Smooth muscle cell (in vitro differentiated cells): ENCODE measurements around the gene HLA-DRA. TPM values are rescaled to one million over a fixed set of nuclear protein-coding genes. Genes with fewer than 3 reads are reported as not detected.

Experiments used
- DNase-seq: peaks from one replicate; lab custom pipeline; 2025; ENCODE audit not compliant: unreplicated experiment; lab: John Stamatoyannopoulos, UW
- H2AFZ ChIP-seq: fragments of 200-600 bp; sonication (generic); 2 replicates; pipeline ENCODE4 v1.6.0; 2016; ENCODE audit warnings: antibody characterized with exemption, low read depth, mild to moderate bottlenecking
- H3F3A ChIP-seq: fragments of 200-600 bp; sonication (generic); 2 replicates; pipeline ENCODE4 v1.6.0; 2017; ENCODE audit warnings: antibody characterized with exemption, low read depth
- H3K27ac ChIP-seq: fragments of 200-600 bp; sonication (generic); 2 replicates; pipeline ENCODE4 v1.5.1; 2016; ENCODE audit warnings: low read depth, mild to moderate bottlenecking
- H3K27me3 ChIP-seq: fragments of 200-600 bp; sonication (generic); 2 replicates; pipeline ENCODE4 v1.6.1; 2016; ENCODE audit warnings: low read depth, mild to moderate bottlenecking
- H3K36me3 ChIP-seq: fragments of 200-600 bp; sonication (generic); 2 replicates; pipeline ENCODE4 v1.5.1; 2016; ENCODE audit warnings: low read depth
- H3K4me1 ChIP-seq: fragments of 200-600 bp; sonication (generic); 2 replicates; pipeline ENCODE4 v1.5.1; 2016; ENCODE audit warnings: low read depth
- H3K4me2 ChIP-seq: fragments of 200-600 bp; sonication (generic); 2 replicates; pipeline ENCODE4 v1.6.0; 2016; ENCODE audit warnings: mild to moderate bottlenecking
- H3K4me3 ChIP-seq: fragments of 200-600 bp; sonication (generic); 2 replicates; pipeline ENCODE4 v1.5.1; 2016; ENCODE audit warnings: mild to moderate bottlenecking
- H3K79me2 ChIP-seq: fragments of 200-600 bp; sonication (generic); 2 replicates; pipeline ENCODE4 v1.6.0; 2016; ENCODE audit warnings: low read depth, mild to moderate bottlenecking
- H3K9ac ChIP-seq: fragments of 200-600 bp; sonication (generic); 2 replicates; pipeline ENCODE4 v1.6.0; 2016; ENCODE audit warnings: low read depth
- H3K9me3 ChIP-seq: fragments of 200-600 bp; sonication (generic); replicated peaks from 2 replicates; pipeline ENCODE4 v1.5.1; 2016; ENCODE audit warnings: low read depth
- H4K20me1 ChIP-seq: fragments of 200-600 bp; sonication (generic); 2 replicates; pipeline ENCODE4 v1.6.0; 2016; ENCODE audit warnings: low read depth
- WGBS: methylation state at CpG from one replicate; pipeline ENCODE4 v1.1.7; 2016; ENCODE audit warnings: low lambda C conversion rate; 5-methylcytosine and 5-hydroxymethylcytosine counted together
- polyA plus RNA-seq: library from polyadenylated mRNA; unstranded; fragments of >200 nt; fragmentation: Nextera tagmentation; extraction: Ambion mirVana; gene quantifications from 2 replicates; pipeline ENCODE4 v1.2.1, GENCODE V29; 2016
- total RNA-seq: library from RNA; depleted of rRNA; stranded (reverse); fragments of >200 nt; gene quantifications from 2 replicates; pipeline ENCODE4 v1.2.3, GENCODE V29; 2014
- TF ChIP-seq, protein P1 (sequence below): fragments of 200-600 bp; sonication (generic); IDR thresholded peaks from 2 replicates; pipeline ENCODE4 v1.5.1; 2017; ENCODE audit warnings: borderline replicate concordance, mild to moderate bottlenecking, antibody characterized with exemption; ENCODE audit not compliant: insufficient read depth, poor library complexity, severe bottlenecking

HLA-DRA gene
- total and polyA plus RNA-seq, 2 experiments from 2014 or later = not detected

DNA sequence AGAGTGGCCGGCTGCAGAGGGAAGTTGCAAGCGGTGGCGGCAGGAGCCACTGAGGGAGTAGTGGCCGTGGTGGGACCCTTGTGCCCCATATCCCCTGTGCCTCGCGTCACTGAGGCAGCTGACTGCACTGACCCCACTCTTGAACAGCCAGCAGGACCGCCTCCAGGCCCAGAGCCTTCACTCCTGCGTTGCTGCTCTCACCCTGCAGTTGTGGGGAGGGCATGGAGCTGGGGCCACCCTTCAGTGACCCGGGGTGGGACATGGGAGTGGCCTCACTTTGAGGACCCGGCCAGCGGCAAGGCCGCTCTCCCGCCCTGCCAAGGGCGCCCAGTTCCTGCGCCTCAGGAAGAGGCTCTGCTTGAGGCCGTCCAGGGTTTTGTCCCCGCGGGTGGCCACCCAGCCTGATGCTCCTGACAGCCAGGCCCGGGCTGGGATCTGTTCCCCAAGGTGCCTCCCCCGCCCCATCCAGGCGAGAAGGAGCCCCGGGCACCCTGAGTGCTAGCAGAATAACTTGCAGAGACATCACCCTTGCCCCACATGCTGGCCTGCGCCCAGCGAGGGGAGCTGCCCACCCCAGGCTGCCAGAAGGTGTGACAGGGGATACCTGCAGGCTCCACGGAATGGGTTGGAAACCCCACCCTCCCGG lies 44.4 kb downstream of the HLA-DRA start:
- Histone ChIP-seq H3K9ac (no peak overlapping the region), H3K4me1 (no peaks in the 10 kb centered on the region), H3K4me3 (no peak overlapping the region), H3K27me3 (no peaks in the 10 kb centered on the region), H4K20me1 (no peaks in the 10 kb centered on the region), H2AFZ (no peak overlapping the region), H3K79me2 (no peaks in the 10 kb centered on the region), H3F3A (no peaks in the 10 kb centered on the region), H3K27ac (no peak overlapping the region), H3K4me2 (no peak overlapping the region), H3K9me3 (no peaks in the 10 kb centered on the region), H3K36me3 (no peaks in the 10 kb centered on the region)
- TF ChIP-seq, protein P1, sequence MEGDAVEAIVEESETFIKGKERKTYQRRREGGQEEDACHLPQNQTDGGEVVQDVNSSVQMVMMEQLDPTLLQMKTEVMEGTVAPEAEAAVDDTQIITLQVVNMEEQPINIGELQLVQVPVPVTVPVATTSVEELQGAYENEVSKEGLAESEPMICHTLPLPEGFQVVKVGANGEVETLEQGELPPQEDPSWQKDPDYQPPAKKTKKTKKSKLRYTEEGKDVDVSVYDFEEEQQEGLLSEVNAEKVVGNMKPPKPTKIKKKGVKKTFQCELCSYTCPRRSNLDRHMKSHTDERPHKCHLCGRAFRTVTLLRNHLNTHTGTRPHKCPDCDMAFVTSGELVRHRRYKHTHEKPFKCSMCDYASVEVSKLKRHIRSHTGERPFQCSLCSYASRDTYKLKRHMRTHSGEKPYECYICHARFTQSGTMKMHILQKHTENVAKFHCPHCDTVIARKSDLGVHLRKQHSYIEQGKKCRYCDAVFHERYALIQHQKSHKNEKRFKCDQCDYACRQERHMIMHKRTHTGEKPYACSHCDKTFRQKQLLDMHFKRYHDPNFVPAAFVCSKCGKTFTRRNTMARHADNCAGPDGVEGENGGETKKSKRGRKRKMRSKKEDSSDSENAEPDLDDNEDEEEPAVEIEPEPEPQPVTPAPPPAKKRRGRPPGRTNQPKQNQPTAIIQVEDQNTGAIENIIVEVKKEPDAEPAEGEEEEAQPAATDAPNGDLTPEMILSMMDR = no peak
- DNase-seq = no peak
- 90% methylated on average over 25 of the region's 26 CpGs for WGBS

DNA sequence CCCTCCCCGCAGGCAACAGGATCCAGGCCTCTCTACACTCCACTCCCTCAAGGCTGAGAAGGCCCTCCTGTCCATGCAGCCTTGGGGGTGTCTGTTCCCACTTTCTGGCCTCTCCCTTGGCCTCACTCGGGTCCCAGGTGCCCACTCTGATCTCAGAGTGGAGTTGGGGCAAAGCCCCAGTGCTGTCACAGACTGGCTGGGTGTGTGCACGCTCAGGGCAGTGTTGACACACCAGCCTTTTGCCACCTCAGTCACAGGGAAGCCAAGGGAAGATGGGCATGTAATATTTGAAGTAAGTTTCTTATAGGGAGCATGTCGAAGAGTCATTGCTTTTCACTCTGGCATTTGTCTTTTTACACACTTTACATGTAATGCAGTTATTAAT lies 44.9 kb downstream of the HLA-DRA start:
- DNase-seq = no peak
- Histone ChIP-seq H3K79me2 (no peaks in the 10 kb centered on the region), H3K4me1 (no peaks in the 10 kb centered on the region), H3K27me3 (no peaks in the 10 kb centered on the region), H3K27ac (no peak overlapping the region), H3K9ac (no peak overlapping the region), H3K9me3 (no peaks in the 10 kb centered on the region), H3K36me3 (no peaks in the 10 kb centered on the region), H3K4me2 (no peak overlapping the region), H3K4me3 (no peak overlapping the region), H4K20me1 (no peaks in the 10 kb centered on the region), H3F3A (no peaks in the 10 kb centered on the region), H2AFZ (no peak overlapping the region)
- TF ChIP-seq, protein P1 = no peak
- WGBS = 90% methylated on average over 4 of the region's 4 CpGs

DNA sequence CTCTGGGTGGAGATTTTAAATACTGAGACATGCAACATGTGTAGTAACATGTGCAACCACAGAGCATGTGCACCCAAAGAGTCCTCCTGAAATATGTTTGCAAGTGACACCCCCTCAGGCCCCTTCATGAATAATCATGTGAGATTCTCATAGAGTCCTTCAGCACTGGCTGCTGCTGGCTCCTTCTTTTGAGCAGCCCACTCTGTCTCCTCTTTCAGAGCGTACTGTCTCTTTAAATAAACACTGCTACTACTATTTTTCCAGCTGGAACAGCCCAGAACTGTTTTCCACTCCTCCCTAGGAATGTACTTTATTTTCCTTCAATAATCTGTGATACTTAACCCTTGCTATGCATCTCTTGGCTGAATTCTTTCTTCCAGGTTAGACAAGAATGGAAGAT lies 48.4 kb downstream of the HLA-DRA start:
- Histone ChIP-seq H3K27me3 (peaks cover 2% of the 10 kb centered on the region), H2AFZ (no peak overlapping the region), H3F3A (no peaks in the 10 kb centered on the region), H3K36me3 (no peaks in the 10 kb centered on the region), H3K9me3 (no peaks in the 10 kb centered on the region), H3K79me2 (no peaks in the 10 kb centered on the region), H3K4me2 (no peak overlapping the region), H3K9ac (no peak overlapping the region), H3K4me1 (no peaks in the 10 kb centered on the region), H4K20me1 (no peaks in the 10 kb centered on the region), H3K27ac (no peak overlapping the region), H3K4me3 (no peak overlapping the region)
- no peak for DNase-seq
- TF ChIP-seq, protein P1 = no peak
- WGBS = 86% methylated on average over 1 of the region's 1 CpG

DNA sequence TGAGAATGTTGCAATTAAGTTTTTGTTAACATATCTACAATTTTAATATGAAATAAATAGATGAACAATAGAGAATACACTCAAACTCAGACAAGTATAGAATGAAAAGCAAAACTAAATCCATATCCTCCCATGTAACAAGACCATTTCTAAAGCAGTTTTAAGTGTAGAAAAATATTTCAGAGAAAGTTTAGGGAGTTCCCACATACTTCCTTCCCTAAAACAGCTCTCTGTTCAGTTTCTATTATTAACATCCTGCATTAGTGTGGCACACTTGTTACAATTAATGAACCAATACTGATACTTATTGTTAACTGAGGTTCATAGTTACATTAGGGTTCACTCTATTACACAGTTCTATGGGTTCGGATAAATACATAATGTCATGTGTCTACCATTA lies 52.0 kb downstream of the HLA-DRA start:
- Histone ChIP-seq H2AFZ (no peak overlapping the region), H3K27me3 (peaks cover 2% of the 10 kb centered on the region), H3K4me3 (no peak overlapping the region), H3F3A (no peaks in the 10 kb centered on the region), H3K79me2 (no peaks in the 10 kb centered on the region), H3K36me3 (no peaks in the 10 kb centered on the region), H3K4me2 (no peak overlapping the region), H3K9ac (no peak overlapping the region), H3K9me3 (no peaks in the 10 kb centered on the region), H3K27ac (no peak overlapping the region), H3K4me1 (no peaks in the 10 kb centered on the region), H4K20me1 (no peaks in the 10 kb centered on the region)
- 82% methylated on average over 1 of the region's 1 CpG for WGBS
- TF ChIP-seq, protein P1 = no peak
- DNase-seq = no peak
